Measurements from ENCODE around the gene PCBP2. TPM values are rescaled to one million over a fixed set of nuclear protein-coding genes. Genes with fewer than 3 reads are reported as not detected.
"Not testable (repeated sequence)": the region's sequence is repeated elsewhere in the genome, so short reads cannot be mapped to it uniquely, and the experiment has no call there.

The PCBP2 gene
- total RNA-seq, 2 donors from 2014 or later, result 500 to 501 TPM

DNA sequence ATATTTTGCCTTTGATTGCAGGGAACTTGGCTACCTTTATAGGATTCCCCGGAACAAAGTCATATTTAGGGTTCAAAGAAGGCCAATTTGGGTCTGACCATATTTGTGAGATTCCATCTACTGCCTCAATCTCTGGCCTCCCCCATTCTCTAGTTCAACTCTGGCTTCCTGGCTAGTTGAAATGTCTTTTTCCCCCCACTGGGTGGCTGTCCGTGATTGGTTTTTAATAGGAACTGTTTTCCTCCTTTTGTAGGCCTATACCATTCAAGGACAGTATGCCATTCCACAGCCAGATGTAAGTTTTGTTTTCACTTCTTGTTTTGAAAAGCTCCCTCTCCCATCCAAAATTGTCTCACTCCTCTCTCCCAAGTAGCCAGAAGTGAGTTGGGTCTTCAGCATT, 13.8 kb downstream of the PCBP2 start:
- intact Hi-C loops (cut with DNase I), result no loop called here
- DNase-seq (ENCODE audit: low spot score), result no peak

DNA sequence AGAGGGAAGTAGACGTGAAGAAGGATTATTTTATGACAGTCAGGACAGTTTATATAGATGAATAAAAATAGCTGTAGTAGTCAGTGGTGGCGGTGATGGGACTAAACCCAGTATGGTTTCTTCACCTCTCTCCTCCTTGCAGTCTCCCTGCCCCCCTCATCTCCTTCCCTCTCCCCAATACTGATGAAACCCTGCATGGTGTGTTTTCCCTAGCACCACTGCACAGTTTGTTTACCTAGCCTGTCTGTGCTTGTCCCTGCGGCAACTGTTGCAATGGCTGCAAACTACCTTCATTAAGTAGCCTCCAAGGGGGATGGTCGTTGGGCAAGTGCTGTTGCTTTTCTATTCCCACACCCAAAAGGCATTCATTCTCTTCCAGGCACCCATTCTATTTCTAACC, 14.7 kb downstream of the PCBP2 start:
- intact Hi-C loops (cut with DNase I), result no loop called here
- no peak for DNase-seq (ENCODE audit: low spot score)

DNA sequence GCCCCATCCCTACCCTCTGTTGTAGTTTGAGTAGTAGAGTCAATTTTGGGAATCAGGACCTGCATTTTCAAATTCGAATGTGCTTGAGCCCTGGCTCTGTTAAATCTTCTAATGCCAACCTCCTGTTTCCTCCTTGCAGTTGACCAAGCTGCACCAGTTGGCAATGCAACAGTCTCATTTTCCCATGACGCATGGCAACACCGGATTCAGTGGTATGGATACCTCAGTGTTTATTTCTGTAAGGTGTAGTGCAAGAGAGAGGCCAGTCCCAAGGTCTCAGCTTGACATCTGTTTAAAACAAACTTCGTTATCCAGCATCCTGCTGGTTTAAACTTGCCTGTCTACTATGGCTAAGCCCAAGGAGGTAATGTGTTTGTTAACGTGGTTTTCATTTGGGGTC, 15.2 kb downstream of the PCBP2 start:
- intact Hi-C loops (cut with DNase I), result no loop called here
- DNase-seq (ENCODE audit: low spot score), result no peak

DNA sequence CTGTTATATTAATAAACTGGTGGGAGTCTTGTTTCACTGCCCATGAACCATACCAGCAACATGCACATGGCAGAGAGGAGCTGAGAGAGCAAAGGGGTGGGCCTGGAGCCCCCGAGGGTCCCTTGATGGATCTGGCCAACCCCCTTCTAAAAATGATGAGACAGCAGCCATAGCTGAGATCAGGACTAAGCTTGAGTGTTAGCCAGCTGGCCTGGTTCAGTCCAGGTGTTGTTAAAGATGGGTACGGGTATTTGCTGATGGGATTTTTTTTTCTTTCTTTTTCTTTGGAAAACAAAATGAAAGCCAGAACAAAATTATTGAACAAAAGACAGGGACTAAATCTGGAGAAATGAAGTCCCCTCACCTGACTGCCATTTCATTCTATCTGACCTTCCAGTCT, 16.0 kb downstream of the PCBP2 start:
- intact Hi-C loops (cut with DNase I), result no loop called here
- DNase-seq (ENCODE audit: low spot score), result no peak

DNA sequence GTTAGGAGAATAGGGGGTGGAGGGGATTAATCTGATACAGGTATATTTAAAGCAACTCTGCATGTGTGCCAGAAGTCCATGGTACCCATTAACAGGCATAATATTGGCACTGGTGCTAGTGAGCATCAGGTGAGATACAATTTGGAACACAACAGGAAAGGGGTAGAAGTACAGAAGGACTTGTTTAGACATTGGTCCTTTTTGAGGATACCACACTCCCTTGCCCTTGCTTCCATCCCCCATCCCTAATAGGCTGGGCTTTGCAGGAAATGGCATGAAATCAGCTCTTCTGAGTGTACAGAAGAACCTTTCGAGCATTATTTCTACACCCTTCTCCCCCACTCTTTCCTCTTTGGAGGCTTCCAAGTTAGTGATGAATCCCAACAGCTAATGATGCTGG, 16.4 kb downstream of the PCBP2 start:
- DNase-seq (ENCODE audit: low spot score), result no peak
- intact Hi-C loops (cut with DNase I), result no loop called here

DNA sequence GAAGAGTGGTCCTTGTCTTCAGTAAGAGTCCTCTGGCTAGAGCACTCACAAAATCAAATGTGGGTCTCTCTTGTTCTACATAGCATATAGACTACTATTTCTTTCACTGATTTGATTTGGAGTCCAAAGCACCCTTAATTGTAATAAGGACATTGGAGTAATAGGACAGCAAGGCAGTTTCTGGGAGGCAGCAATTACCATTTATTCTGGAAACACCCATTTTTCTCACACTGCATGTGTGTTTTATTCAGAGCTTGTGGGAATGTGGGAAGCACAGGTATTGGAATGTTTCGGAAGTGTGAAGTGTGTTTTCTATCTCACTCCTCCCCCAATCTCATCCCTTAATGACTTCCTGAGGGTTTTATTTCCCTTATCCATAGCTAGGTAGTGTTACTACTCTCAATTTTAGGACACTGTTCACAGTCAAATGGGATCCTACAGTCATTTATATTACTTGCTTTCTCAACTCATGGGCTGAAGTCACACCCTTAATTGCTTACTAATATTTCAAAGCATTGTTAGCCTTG, 20.2 kb downstream of the PCBP2 start:
- no peak for DNase-seq (ENCODE audit: low spot score)
- intact Hi-C loops (cut with DNase I), result no loop called here

DNA sequence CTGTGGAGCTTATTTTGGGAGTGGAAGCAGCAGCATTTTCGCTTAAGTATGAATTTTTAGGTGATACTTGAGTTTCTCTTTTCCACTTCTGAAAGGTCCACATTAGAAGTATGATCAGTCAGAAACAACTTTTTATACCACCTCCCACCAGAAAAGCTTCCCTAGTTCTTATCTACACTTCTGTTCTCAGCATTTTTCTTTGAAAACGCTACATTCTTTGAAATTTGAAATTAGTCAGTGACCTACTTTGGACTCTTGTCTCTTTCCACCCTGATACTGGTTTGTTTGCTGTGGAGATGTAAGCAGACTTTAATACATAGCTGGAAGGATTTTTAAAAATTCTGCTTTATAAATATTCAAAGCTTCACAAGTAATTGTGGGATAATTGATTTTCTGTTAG, 22.2 kb downstream of the PCBP2 start:
- DNase-seq (ENCODE audit: low spot score), result no peak
- intact Hi-C loops (cut with DNase I), result no loop called here

DNA sequence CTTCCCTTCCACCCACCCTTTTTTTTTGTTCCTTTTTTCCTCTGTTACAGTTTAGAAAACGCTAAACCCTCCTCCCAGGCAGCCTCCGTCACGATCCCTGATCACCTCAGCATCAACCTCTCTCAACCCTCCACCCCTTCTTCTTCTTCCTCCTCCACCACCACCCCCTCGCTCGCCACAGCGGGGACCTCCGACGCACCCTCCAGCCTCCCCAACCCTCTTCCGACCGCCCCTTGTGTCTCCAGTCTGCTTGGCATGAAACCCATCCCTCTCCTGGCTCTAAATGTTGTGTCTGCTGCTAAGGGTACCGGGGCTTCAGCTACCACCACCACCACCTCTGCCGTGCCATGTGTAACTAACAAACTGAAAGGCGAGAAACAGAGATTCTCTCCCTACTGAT, 22.9 kb downstream of the PCBP2 start:
- no peak for DNase-seq (ENCODE audit: low spot score)
- intact Hi-C loops (cut with DNase I), result no loop called here

DNA sequence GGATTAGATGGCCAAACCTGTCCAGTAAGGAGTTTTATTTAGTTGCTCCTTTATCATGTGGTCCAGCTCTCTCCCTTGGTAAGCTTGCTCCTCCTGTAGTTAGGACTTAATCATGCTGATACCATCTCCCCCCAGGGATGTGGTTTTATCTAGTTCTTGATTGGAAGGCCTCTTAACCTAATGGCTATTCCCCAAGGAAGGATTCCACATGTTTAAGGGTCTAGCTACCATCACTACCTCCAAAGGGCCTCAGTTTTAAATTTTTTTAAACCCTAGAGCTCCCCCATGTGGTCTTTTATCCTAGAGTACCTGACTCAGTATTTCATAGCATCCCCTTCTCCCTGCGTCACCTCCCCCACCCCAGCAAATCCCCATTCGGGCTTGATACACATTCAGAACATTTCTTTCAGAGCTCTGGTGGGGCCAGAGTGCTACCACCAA, 24.9 kb downstream of the PCBP2 start:
- intact Hi-C loops (cut with DNase I), result no loop called here
- DNase-seq (ENCODE audit: low spot score), result no peak

DNA sequence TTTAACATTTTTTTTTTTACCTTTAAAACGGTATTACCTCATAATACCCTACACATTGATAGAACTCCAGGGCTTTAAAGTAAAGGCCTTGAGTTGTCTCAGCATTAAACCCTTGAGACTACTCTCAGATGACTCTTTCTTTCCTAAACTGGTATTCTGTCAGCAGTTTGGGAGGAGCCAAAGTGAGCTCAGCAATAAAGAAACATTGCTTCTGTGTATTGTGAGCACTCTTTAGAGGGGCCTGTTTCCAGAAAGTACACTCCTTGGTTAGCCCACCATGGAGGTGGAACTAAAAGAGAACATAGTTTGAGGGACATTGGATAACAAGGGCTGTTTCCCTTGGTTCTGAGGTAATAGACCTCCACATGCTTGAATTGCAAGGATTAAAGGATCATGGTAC, 27.0 kb downstream of the PCBP2 start:
- intact Hi-C loops (cut with DNase I), result no loop called here
- no peak for DNase-seq (ENCODE audit: low spot score)

DNA sequence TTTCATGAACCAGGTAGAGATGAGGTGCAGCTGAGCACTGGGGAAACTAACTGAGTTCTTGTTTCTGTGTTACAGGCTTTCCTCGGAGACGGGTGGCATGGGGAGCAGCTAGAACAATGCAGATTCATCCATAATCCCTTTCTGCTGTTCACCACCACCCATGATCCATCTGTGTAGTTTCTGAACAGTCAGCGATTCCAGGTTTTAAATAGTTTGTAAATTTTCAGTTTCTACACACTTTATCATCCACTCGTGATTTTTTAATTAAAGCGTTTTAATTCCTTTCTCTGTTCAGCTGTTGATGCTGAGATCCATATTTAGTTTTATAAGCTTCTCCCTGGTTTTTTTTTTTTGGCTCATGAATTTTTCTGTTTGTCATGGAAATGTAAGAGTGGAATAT, 27.4 kb downstream of the PCBP2 start:
- intact Hi-C loops (cut with DNase I), result no loop called here

DNA sequence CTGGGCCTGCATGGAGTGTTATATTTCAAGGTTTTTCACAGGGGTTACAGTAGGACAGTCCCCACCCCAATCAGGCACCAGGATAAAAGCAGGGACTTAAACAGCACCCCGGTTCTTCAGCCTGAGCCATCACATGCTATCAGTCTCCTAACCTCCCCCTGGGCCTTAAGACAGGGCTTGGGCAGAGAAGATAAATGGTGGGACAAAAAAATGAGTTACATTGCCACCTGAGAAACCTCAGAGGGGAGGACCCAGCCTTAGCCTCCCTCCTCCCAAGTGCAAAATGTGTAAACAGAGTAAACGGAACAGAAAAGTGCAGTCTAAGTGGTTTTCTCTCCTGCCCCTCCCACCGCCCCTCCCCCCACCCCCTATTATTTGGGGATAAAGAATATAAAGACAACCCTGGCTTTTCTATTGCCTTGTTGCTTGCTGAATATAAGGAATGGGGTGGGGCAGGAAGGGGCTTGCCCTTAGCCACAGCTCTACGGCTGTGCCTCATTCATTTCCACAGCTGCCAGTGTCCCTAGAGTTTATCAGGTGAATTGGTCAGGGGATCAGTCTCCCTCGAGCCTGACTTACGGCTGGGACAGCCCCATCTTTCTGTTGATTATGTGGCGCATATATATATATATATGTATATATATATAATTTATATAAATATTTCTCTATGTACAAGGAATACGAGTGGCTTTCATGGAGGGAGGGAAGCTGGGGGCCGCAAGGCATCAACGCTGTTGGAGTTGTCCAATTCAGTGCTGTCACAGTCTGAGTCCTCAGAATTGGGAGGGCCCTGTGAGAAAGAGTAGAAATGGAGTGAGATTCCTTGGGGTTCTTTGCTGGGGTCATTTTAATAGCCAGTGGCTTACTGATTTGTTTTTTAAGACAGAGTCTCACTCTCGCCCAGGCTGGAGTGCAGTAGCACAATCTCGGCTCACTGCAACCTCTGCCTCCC, 28.9 kb downstream of the PCBP2 start:
- DNase-seq (ENCODE audit: low spot score), result peak; percentile 62
- intact Hi-C loops (cut with DNase I), result no loop called here

More for the DNA sequence above, 27.4 kb downstream of the PCBP2 start:
- no peak for DNase-seq (ENCODE audit: low spot score)

DNA sequence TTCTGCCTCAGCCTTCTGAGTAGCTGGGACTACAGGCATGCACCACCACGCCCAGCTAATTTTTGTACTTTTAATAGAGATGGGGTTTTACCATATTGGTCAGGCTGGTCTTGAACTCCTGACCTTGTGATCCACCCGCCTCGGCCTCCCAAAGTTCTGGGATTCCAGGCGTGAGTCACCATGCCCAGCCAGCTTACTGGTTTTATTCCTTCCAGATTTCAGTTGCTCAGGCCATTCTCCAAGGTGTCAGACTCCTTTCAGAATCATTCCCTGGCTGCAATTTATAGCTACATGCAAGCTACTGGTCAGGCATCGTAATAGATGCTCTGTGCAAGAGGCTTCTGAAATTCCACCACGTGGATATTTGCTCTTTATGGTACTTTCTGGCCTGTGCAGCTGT, 29.6 kb downstream of the PCBP2 start:
- DNase-seq (ENCODE audit: low spot score), result peak; percentile 80
- intact Hi-C loops (cut with DNase I), result not testable (repeated sequence)

DNA sequence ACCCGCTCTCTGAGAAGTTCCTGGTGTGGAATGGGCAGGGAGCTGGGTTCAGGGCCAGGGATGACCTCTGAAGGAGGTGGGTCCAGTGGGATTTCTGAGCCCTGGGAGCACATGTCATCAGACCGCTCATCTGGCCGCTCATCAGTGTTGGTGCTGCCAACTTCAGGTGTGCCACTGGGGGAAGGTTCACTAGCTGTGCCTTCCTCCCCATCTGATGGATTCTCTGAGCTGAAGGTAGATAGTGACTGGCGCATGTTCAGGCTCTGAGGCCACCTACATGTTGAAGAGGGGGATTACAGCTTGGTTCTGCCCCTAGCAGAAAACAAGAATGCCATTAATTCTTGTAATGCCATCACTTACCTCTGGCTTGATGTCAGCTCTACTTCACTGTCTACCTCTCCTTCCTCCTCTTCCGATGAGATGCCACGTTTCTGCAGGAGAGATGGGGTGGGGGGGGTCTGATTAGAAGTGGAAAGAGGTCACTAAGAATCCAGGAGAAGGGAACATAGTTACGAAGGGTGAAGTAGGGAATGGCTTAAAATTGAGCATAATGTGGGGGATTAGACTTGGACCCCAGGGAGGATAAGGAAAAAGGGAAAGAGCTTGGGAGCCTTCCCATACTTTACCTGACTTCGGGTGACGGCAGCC, 30.2 kb downstream of the PCBP2 start:
- intact Hi-C loops (cut with DNase I), result no loop called here
- peak; percentile 75 for DNase-seq (ENCODE audit: low spot score)

DNA sequence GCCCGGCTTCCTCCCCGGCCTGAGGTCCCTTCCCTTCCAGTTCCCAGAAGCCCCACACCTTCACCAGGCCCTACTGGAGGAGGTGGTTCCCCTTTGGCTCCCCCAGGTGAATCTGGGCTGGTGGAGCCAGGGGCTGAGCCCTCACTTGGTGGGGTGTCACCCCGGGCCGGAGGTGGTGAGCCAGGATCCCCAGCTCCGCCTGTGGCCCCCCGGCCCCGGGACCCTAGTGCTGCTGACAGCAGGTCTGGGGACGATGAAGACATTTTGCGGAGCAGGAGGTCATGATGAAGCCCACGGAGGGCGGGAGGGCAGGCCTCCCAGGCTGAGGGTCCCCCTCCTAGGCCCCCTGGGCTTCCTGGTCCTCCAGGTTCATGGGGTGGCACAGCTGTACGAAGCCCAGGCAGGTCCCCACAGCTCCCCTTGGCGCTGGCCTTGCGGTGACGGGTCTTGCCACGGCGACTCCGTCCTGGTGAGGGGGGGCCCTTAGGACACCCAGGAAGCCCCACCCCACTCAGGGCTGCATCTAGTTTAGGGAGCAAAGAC, 30.8 kb downstream of the PCBP2 start:
- DNase-seq (ENCODE audit: low spot score), result peak; percentile 76
- intact Hi-C loops (cut with DNase I), result no loop called here

DNA sequence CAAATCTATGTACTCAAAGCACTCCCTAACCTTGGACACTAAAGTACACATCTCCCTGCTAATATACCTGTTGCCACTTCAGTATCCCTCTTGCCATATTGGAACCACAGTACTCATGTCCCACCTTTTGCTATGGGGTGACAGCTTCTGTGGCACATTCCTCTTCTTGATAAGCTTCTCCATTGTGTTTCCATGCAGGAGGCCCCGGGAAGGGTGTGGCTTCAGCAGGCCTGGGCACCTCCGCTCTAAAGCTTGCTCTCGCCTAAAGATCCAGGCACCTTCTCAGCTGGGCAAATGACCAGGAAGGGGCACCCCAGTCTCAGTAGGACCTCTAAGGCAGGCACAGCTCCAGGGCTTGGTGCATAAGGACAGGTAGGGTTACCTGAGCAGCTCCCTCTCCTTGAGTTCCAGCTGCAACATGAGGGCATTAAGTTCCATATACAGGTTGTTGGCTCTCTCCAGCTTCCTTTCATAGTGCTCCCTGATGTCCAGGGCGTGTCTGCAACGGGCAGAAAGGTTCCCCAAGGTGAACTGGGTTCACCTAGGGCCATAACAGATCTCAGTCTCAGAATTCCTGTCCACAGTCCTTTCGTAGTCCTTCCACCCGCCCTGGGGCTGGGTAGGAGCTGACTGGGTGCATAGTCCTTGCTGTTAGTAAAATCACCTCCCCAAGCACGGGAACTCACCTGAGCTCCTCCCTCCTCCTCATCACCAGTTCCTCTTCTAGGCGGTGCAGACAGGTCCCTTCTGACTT, 31.5 kb downstream of the PCBP2 start:
- intact Hi-C loops (cut with DNase I), result no loop called here

DNA sequence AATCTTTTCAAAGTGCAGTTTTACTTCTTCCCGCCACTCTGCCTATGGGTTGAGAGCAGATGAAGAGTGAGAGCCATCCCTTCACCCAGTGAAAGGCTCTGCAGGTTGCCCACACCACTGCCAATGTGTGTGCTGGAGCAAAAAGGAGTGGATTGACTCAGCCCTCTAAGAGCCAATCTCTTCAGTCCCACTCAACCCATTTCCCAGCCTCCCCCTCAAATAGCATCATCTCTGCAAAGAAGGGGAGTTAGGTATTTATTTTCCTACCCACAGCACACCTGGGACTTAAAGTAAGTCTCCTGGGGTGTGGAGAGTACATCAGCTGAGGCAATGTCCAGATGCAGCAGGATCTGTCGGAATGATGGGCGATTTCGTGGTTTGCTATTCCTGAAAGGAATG, 32.1 kb downstream of the PCBP2 start:
- intact Hi-C loops (cut with DNase I), result no loop called here
- DNase-seq (ENCODE audit: low spot score), result no peak

More for the DNA sequence above, 31.5 kb downstream of the PCBP2 start:
- peak; percentile 68 for DNase-seq (ENCODE audit: low spot score)

DNA sequence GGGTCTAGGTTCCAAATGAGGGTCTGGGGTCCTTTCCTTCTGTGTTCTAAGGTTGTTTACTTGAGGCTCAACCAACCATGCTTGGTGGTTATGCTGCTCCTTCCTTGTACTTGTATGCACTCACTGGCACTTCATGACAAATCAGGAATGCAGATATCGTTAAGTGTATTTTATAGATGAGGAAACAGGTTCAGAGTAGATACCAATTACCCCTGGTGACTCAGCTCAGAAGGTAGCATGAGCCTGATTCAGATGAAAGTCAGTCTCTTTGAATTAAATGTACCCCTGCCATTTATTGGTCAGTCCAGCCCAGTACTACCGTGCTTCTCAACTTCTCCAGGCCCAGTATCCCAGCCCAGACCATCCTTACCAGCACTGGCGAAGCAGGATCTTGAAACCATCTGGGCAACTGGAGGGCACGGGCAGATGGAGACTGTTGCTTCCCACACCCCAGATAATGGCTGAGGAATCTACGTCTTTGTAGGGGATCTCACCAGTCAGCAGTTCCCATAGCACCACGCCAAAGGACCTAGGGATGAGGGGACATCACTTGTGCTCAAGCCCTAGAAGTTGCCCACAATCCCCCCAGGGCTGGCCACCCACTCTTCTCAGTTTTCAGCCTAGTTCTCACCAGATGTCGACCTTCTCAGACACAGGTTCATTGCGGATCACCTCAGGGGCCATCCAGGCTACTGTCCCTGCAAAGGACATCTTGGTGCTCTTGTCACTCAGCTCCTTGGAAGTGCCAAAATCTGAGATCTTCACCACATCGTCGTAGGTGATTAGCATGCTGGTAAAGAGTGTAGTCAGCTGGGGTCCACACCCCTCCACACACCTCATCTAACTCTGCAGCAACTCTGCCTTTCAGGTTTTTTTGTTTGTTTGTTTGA, 33.0 kb downstream of the PCBP2 start:
- DNase-seq (ENCODE audit: low spot score), result no peak
- intact Hi-C loops (cut with DNase I), result no loop called here

All from posterior vena cava (tissue), 2 donors.